Activated CD8-positive, alpha-beta memory T cell treated with anti-CD3 and anti-CD28 coated beads for 36 hours (primary cell): ENCODE data around the gene VPS54. TPM values are rescaled to one million over a fixed set of nuclear protein-coding genes. Genes with fewer than 3 reads are reported as not detected.

Source experiments
- CTCF ChIA-PET: fragments of 350-600 bp; sonication (Branson Sonifier 250); formaldehyde crosslinking; loops from one replicate; lab custom pipeline; 2021; ENCODE audit warnings: antibody characterized with exemption; lab: Charles Lee
- POLR2A ChIA-PET: fragments of 350-600 bp; sonication (Branson Sonifier 250); formaldehyde crosslinking; loops from one replicate; lab custom pipeline; 2021; ENCODE audit warnings: antibody characterized with exemption; lab: Charles Lee
- total RNA-seq, 2 experiments: library from RNA; stranded (reverse); gene quantifications; one replicate each; pipeline ENCODE4 v1.2.3, GENCODE V29; 2021

Gene VPS54
- total RNA-seq, 2 experiments from 2014 or later, result 11.1 to 11.7 TPM

DNA sequence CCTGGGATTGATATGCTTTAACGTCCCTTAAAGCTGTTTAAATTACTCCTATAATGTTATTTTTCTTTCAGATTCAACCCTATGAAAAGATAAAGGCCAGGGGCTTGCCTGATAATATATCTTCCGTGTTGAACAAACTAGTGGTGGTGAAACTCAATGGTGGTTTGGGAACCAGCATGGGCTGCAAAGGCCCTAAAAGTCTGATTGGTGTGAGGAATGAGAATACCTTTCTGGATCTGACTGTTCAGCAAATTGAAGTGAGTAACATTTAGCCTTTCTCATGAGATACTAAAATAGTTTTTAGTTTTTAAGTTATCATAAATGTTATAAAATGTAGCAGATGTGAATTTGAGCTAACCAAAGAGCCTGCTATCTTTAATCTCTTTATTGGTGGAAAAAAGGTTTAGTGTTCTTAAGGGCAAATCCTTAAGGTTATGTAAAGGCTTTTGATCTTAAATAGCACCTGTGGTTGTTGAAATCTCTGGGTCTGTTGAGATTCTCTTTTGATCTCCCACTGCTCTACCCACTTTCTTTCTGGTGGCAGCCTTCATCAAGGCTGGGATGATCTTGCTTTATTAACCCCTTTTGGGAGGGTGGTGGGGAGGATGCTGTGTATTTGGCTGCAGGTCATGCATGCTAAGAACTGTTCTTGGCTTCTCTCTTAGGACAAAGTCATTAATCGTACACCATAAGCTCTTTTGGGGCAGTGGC is 136.7 kb downstream of the VPS54 start:
- ChIA-PET CTCF (interaction anchor here (0.5 to 0.6 kb wide), 2 partner anchors 21 to 173 kb away, joined by 3 to 4 read pairs; no protein-coding TSS in a partner anchor), POLR2A (no interaction called here)

DNA sequence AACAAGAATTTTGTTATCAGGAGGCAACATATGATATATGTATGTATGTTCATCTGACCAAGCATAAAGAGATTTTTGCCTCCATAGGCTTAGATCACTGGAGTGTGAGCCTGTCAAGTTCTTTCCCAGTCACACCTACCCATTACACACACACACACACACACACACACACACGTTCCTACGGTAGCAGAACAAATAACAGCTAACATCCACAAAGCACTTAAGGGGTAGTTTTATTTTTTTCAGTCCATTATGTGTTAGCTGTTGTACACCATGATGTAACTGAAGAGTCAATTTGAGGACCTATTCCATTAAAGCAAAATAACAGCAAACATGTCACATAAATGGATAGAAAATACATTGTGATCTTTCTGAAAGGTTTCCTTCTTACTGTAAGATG is 138.0 kb downstream of the VPS54 start:
- POLR2A ChIA-PET, result no interaction called here

DNA sequence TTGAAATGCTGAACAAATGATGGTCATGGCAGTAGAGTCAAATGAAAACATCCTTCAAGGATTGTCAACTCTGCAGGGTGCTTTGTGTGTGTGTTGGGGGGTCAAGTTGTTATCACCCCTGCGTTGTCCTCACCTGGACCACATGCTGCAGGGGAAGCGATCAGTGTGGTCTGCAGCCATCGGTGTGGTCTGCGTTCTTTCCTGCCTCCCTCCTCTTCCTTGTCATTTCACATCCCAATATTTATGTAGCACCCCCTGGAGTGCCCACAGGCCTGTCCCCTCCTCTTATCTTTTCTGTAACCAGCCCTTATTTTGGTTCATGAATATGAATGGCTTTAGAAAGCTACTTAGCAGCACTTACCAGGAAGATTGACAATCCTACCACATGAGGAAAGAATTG is 138.6 kb downstream of the VPS54 start:
- CTCF ChIA-PET, result interaction anchor here (1.1 kb wide), 1 partner anchor 11 kb away, joined by 6 read pairs; no protein-coding TSS in a partner anchor
- POLR2A ChIA-PET, result interaction anchor here (0.5 kb wide), 1 partner anchor 72 kb away, joined by 3 read pairs; no protein-coding TSS in a partner anchor

More for the DNA sequence above, 138.0 kb downstream of the VPS54 start:
- CTCF ChIA-PET, result interaction anchor here (0.6 to 1.1 kb wide), 2 partner anchors 11 to 41 kb away, joined by 3 to 6 read pairs; no protein-coding TSS in a partner anchor

DNA sequence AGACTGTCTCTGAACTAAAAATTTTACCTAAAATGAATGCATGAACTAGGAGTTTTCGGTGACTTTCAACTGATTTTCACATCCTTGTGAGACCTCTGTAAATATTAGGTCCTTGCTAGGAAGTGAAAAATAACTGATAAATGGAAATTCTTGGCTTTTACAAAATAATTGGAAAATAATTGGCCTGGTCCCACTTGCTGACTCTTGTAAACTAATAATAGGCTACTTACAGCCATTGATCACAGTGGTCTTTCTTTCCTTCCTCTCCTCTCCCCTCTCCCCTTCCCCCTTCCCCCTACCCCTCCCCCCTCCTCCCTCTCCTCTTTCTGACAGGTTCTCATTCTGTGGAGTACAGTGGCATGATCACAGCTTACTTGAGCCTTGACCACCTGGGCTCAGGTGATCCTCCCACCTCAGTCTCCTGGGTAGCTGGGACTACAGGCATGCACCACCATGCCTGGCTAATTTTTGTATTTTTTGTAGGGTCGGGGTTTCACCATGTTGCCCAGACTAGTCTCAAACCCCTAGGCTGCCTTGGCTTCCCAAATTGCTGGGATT is 139.3 kb downstream of the VPS54 start:
- ChIA-PET POLR2A (no interaction called here), CTCF (interaction anchor here (1.1 kb wide), 1 partner anchor 10 kb away, joined by 6 read pairs; no protein-coding TSS in a partner anchor)

DNA sequence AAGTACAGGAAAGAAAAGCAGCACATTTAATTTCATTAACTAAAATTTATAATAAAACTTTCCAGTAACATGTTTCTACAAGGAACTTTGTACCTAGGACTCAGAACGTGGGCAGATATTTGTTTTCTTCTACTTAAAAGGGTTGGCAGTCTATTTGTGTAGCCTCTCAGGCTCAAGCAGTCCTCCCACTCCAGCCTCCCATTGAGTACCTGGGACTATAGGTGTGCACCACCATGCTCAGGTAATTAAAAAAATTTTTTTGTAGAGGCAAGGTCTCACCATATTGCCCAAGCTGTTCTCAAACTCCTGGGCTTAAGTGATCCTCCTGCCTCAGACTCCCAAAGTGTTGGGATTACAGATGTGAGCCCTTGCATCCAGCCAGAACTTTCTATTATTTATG is 140.7 kb downstream of the VPS54 start:
- POLR2A ChIA-PET, result no interaction called here
- CTCF ChIA-PET, result no interaction called here

DNA sequence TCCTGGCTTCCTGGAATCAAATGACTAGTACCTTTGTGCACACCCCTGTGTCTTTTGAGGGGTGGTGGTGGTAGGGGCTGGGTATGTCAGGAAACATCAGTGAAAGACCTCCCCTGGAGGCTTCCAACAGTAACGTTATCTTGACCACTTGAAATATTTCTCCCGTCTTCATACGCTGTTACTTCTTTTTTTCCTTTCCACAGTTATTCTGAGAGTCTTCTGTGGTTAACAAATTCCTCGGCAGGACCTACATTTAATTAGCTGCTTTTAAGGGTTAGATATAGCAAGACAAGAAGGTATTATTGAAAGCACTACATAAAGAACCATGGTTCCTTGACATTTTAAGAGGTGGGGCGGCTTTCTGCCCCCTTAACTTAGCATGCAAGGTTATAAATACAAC is 142.9 kb downstream of the VPS54 start:
- CTCF ChIA-PET, result no interaction called here
- POLR2A ChIA-PET, result no interaction called here

DNA sequence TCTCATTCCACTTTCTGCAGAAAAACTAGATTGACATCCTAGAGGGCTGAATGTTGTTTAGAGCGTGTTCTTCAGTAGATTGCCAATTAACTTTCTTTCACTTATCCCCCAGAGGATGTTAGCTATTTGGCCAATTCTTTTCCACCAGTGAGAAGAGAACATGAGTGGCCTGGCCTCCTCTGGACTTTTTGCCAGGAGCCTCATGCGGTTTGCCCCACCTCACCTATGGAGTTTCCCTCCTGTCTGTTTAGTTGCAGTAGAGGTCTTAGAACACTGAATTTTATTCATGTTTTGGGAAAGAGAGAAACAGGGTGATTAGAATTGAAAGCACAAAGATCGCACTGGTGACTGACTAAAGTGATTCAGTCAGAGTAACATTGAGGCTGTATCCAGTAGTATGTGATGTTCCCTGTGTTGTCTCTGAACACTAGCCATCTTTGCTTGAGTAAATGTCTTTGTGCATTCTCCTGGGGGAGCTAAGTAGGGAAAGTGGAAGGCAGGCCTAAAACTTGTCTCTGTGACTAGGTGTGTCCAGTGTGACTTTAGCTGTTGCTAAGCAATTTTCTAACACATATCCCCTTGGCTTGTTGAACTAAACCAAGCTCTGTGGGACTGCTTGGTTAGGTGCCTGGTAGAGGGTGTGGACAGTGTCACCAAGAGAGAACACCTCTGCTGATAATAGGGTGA is 143.5 kb downstream of the VPS54 start:
- POLR2A ChIA-PET, result no interaction called here
- CTCF ChIA-PET, result no interaction called here

DNA sequence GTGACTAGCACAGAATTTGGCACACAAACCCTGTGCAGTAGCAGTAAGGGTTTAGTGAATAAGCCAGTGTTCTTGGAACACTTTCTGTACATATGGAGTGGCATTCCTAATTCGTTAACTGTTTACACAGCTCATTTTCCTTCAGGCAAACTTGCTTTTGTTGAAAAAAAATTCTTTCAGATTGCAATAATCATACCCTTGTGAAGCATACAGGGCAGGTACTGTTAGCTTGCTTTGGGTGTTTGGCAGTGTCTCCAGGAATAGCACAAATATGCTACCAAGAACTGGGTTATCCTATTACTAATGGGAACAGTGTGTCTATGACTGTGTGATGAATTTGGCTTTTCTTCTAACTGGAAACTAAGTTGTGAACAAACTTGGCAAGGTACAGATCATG is 144.1 kb downstream of the VPS54 start:
- POLR2A ChIA-PET, result no interaction called here
- CTCF ChIA-PET, result no interaction called here

DNA sequence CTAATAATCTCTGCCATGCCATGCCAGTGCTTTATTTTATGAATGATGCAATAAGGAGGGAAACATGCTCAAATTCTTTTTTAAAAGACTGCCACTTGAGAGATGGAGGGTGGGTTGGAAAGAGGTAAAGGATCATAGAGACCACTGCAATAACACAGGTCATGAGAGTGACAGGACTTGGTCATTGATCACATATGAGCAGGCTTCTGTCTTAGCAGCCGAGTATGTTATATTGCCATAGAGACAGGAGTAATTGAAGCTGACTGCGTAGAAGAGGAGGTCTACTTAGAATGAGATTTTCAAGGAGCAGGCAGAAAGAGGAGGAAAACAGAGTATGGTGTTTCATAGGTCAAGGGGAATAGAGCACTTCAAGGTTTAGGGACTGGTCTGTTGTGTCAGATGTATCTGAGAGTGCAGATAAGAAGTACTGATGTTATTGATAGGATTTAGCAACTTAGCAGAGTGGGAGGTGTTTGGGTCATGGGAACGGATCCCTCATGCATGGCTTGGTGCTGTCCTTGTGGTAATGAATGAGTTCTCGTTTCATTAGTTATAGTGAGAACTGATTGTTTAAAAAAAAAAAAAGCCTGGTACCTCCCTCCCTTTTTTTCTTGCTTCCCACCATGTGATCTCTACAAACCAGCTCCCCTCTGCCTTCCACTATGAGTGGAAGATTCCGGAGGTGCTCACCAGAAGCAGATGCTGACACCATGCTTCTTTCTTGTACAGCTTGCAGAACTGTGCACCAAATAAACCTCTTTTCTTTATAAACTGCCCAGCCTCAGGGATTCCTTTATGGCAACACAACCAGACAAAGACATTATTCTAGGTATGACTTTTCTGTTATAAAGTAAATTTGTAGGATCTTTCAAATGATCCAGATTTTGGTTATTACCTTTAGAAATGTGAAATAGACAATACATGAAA is 144.8 kb downstream of the VPS54 start:
- CTCF ChIA-PET, result no interaction called here

DNA sequence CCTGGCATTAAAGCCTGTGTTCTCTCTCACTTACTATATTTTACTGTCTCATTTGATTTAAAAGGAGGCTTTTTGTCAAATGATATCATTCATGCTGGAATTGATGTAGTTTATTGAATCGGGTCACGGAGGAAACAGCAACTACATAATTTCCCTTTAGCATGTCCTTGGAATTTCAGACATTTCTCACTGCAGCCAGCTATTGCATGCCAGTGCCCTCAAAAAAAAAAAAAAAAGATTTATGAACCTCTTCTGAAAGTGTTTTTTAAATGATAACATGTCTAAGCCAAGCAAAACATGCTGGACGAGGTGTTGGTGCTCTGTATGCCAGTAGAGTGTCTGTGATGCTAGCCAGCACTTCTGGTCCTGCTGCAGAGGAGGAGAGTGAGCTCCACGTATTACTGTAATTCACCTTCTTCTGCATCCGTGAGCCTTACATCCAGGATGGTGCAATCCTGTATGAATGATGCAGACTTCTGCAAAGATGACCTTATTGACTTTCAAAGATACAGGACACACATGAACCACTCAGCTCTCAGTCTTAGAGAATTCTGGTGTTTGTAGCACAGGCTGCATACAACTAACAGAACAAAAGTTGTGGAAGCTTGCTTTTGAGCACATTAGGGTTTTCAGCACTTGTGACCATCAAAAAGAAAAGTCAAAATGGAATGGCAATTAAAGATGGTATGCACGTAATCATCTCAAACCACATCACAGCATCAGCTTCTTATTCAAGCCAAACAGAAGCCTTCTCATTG is 146.5 kb downstream of the VPS54 start:
- ChIA-PET POLR2A (no interaction called here), CTCF (no interaction called here)

More for the DNA sequence above, 144.8 kb downstream of the VPS54 start:
- POLR2A ChIA-PET, result no interaction called here

DNA sequence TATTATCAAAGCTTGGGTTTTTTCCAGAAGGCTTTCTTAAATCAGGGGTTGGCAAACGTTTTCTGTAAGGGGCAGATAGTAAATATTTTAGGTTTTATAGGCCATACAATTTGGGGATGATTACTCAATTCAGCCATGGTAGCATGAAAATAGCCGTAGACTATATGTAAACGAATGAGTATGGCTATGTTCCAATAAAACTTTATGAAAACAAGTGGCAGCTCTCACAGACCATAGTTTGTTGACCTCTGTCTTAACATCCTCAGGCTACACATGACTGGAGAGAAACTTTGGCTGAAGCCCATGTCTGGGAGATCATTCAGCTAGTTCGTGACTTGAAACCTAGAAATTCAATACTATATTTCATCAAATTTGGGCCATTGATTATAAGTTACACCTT is 147.4 kb downstream of the VPS54 start:
- POLR2A ChIA-PET, result no interaction called here
- CTCF ChIA-PET, result no interaction called here

DNA sequence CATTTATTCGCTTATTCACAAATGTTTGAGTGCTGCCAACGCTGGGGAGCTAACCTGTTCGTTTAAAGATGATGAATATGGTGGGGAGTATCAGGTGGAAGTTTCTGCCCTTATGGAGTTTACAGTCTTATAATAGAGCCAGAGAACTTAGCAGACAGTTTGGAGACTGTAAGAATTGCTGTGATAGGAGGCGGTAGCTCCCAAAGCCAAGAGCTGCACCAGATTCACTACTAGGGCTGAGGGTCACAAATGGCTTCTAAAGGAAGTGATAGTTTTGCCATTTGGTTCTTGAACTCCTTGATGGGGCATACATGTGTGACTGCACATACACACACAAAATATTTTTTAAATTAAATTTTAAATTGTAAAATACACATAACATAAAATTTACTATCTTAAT is 148.5 kb downstream of the VPS54 start:
- ChIA-PET CTCF (no interaction called here), POLR2A (interaction anchor here (1.1 kb wide), 1 partner anchor 29 kb away, joined by 4 read pairs; the partner anchor contains the start of gene UGP2)

DNA sequence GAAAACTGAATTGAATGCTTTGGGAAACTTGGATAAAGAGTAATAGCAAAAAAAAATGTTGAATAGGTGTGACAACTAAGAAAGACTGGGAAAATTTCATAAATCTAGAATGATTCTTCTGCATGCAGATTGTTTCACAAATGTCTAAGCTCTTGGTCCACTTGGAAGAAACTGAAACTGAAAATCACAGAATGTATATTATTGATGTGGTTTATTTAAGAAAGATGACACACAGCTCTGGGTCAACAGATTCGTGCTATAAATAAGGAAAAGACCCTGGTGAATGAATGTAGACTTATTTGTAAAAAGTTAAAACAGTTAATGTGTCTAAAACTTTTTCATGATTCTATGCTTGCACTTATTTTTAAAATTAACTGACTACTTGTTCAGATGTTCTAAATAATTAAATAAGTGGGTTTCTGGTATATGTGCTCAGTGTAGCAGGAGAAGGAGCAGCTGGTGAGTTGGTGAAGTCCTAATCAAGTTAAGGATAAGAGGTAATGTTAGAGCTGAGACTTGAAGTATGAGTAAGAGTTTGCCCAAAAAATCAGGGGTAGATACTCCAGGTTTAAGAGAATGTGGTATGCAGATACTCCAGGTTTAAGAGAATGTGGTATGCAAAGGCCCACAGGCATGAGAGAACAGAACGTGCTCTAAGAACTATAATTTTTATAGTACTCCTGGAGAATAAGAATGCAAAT is 153.1 kb downstream of the VPS54 start:
- CTCF ChIA-PET, result interaction anchor here (0.7 to 1.6 kb wide), 2 partner anchors 25 to 261 kb away, joined by 3 to 6 read pairs; no protein-coding TSS in a partner anchor
- POLR2A ChIA-PET, result no interaction called here

DNA sequence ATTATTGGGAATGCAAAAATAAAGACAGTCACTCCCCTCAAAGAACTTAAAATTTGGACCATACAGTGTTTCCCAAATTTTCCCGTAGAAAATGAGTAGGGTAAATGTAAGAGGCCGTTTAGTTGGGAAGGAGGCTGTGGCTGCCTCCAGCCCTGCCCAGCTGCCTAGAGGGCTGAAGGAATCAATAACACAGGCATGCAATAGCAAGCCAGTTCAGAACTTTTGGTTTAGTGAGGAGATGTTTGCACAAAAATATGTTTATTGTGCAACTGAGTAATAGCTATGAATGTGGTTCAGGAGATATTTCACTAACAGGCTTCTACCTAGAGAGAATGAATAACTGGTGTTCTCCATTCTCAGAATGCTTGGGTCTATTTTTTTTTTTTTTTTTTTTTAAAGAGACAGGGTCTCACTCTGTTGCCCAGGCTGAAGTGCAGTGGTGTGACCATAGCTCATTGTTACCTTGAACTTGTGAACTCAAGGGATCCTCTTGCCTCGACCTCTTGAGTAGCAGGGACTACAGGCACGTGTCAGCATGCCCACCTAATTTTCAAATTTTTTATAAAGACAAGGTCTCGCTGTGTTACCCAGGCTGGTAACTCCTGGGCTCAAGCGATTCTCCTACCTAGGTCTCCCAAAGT is 153.9 kb downstream of the VPS54 start:
- ChIA-PET CTCF (interaction anchor here (0.7 to 1.6 kb wide), 3 partner anchors 25 to 260 kb away, joined by 3 to 6 read pairs (median 3); no protein-coding TSS in a partner anchor), POLR2A (no interaction called here)

DNA sequence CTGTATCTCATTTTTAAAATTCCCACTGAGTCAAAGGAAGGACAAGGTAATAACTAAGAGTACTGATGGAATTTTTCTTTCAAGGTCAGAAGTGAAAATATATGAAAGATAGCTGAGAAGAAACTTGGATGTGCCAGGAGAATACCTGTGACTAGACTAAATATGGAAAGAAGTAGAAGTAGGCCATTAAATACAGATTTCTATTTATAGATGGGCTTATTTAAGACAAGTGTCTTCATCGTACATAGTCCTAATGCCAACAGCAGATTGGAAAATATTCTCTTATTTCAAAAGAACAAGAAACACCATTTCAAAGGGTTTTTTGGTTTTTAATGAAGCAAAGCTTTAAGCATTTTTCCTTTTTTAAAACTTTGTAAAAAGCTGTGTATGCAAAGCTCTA is 155.5 kb downstream of the VPS54 start:
- POLR2A ChIA-PET, result no interaction called here
- CTCF ChIA-PET, result no interaction called here

DNA sequence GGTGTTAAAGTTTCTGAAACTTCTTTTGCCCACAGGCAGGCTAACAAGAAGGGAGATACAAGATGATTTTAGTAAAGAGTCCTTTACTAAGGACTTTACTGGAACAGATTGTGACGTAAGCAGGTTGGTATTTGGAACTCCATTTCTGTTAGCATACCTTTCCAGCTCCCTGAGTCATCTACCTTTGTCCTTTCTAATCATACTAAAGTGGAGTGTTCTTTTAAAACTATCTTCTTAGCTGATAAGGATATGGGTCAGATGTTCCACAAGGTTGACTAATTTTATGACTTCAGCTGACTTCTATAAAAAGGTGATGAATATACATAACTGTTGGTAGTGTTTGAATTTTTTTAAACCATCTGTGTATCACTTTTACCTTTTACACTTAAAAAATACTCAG is 156.4 kb downstream of the VPS54 start:
- ChIA-PET CTCF (no interaction called here), POLR2A (interaction anchor here (0.7 kb wide), 1 partner anchor 22 kb away, joined by 3 read pairs; no protein-coding TSS in a partner anchor)

DNA sequence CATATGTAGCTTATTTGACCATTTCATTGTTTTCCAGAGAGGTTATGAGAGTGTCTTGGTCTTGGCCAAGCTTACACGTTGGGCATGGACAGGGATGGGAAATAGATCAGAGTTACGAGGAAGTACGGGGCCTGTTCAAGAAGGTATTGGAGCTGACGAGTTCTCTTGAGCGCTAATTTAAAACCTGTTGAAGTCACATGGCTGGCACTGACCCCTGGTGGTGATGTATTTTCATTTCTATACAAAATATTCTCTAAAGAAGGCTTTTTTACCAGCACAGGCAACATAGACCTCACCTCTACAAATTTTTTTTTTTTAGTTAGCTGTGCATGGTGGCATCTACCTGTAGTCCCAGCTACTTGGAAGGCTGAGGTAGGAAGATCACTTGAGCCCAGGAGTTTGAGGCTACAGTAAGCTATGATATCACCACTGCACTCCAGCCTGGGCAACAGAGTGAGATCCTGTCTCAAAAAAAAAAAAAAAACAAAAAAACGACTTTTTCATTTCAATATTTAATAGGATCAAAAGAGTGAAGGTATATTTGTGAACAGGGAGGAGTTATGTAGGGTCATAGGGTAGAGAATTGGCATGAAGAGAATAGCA is 157.9 kb downstream of the VPS54 start:
- POLR2A ChIA-PET, result interaction anchor here (0.7 to 1.2 kb wide), 3 partner anchors 179 to 522 kb away, joined by 3 to 7 read pairs (median 4); partner anchors contain the start of gene WDPCP
- CTCF ChIA-PET, result interaction anchor here (0.6 to 3.1 kb wide), 9 partner anchors 12 to 172 kb away, joined by 3 to 13 read pairs (median 4); partner anchors contain the start of gene UGP2
